Gastroesophageal sphincter (tissue), 3 donors: ENCODE measurements around the gene MPP4.

Experiments
- CTCF ChIP-seq, 4 experiments: fragments of 200-600 bp in 2 of 4; fragments of 450-650 bp in 2 of 4; sonication (generic) in 1 of 4; IDR thresholded peaks; one replicate each; pipeline ENCODE4 v1.5.1; 2017 to 2019; ENCODE audit warnings: antibody characterized with exemption in 4 of 4, mild to moderate bottlenecking in 2 of 4, moderate library complexity in 2 of 4
- POLR2A ChIP-seq, 2 donors: fragments of 450-650 bp; IDR thresholded peaks; one replicate each; pipeline ENCODE4 v1.6.1; 2017; ENCODE audit warnings: antibody characterized with exemption in 2 of 2, mild to moderate bottlenecking in 2 of 2, moderate library complexity in 1 of 2
- POLR2AphosphoS5 ChIP-seq: sonication (generic); formaldehyde crosslinking; IDR thresholded peaks from one replicate; pipeline ENCODE4 v1.6.1; 2017; ENCODE audit warnings: antibody characterized with exemption

GRCh38 chr2:201733544-201733943 is 35.1 kb upstream of the MPP4 start:
- TF ChIP-seq POLR2A (IDR thresholded peaks at IDR 0.05) = no peak
- no peak for TF ChIP-seq CTCF (IDR thresholded peaks at IDR 0.05)
- no peak for TF ChIP-seq POLR2AphosphoS5
